Epidermal melanocyte (primary cell): ENCODE data around the gene CORO7.

Source experiments
- DNase-seq: peaks from one replicate; pipeline ENCODE4 v3.0.0; 2011; ENCODE audit warnings: low spot score; ENCODE audit not compliant: insufficient read length

Gene CORO7

GRCh38 chr16:4372578-4373355, 43.6 kb downstream of the CORO7 start:
- no peak for DNase-seq

DNA sequence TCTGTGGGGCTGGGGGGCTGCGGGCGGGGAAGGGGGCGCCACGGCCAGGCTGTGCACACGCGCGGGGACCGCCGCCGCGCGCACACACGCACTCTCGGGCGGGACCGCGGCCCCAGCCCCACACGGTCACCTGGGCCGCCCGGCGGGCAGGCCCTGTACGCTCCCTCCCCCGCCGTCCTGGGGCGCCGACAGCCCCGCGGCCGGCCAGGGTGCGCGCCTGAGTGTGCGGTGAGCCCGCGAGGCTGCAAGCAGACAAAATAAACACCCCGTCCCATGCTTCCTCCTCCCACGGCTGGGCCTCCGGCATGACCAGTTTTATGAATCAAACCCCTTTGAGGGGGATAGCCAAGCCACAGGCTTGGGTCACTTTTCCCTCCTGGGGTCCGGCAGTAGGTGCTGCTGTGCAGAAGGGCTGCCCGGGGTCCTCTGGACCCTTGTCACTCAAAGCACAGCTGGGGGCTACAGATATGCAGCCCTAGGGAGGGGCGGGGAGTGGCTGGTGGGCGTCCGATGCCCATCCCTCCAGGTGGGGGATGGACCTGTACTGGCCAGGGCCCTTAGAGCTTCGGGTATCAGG, 44.3 kb downstream of the CORO7 start:
- no peak for DNase-seq

DNA sequence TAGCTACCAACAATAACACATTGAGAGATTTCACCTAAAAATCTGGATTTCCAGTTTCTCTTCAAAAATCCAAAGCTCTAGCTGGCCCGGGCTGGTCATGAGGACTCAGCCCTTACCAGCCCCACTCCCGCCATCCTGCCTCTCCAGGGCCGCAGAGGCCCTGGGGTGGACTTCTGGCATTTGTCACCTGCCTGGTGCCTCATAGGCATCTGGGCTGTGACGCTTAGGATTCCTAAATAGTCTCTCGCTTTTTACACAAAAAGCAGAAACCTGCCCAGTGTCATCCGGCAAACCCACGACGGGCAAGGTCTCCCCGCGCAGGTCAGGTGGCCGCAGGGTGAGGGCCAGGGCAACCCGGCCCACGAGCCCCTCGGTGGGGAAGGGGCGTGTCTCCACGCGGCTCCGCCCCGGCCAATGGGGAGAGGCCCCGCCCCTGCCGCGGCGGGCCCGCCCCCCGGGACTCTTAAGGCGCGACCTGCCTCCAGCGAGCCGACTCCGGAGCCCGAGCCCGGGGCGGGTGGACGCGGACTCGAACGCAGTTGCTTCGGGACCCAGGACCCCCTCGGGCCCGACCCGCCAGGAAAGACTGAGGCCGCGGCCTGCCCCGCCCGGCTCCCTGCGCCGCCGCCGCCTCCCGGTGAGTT, 44.9 kb downstream of the CORO7 start, which contains the start of gene VASN:
VASN (plus strand) TSS at position 492 of the 644 bp plus-strand sequence. CDS start 9,030 bp downstream, outside the sequence.
- DNase-seq = peak; percentile 92

DNA sequence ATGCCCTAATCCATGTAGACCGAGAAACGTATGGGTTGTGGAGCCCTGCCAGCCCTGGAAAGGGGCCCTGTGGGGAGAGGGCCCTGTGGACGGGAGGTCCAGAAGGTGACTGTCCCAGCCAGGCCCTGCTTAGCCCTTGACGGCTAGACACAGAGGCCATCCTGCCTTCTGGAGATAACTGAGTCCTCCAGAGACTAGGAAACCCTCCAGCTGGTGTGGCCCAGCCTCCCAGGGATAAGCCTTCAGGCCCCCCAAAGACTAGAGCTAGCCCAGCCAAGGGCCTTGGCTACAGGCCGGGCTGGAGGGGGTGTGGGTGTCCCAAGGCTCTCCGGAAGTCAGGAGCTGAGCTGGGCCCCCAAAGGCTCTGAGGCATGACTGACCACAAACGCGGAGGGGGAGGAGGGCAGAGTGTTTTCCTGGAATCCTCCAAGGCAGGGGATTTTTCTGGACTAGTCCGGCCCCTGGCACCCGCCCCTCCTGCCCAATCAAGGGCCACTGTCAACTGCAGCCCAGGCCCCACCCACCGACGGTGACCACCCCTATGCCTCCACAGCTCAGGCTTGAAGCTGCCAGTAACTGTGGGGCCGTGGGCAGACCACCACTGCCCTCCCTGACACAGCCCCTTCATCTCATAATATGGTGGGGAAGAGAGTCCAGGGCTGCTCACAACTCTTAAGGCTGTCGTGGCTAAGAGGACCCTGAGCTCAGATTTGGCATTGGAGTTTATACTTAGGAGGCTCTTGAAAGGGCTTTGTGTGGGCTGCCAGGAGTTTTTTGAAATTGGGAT, 45.6 kb downstream of the CORO7 start:
- DNase-seq = no peak

GRCh38 chr16:4370151-4370550, 46.2 kb downstream of the CORO7 start:
- DNase-seq = no peak

GRCh38 chr16:4369007-4369733, 47.2 kb downstream of the CORO7 start:
- DNase-seq = no peak

DNA sequence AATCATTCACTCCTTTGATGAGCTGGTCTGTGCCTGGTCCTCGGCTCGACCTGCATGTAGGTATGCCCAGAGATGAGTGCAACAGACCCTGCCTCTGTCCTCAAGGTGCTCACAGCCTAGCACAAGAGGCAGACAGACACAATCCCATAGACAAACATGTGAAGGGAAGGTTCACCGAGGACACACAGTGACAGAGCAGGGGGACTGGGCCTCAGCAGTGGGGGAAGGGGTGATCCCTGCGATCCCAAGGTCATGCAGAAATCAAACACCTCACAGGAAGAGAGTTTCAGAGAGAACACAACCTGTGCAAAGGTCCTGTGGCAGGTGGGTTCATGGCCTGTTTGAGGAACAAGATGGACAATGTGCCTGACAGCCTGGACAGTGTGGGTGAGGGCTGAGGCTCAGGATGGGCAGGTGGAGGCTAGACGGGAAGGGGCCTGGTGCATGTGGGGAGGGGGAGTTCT, 49.0 kb downstream of the CORO7 start:
- no peak for DNase-seq

GRCh38 chr16:4366016-4366415, 50.4 kb downstream of the CORO7 start:
- no peak for DNase-seq

GRCh38 chr16:4365615-4366014, 50.8 kb downstream of the CORO7 start:
- DNase-seq = no peak

- DNase-seq = no peak
Measured at GRCh38 chr16:4365014-4365406, 51.4 kb downstream of the CORO7 start.

DNA sequence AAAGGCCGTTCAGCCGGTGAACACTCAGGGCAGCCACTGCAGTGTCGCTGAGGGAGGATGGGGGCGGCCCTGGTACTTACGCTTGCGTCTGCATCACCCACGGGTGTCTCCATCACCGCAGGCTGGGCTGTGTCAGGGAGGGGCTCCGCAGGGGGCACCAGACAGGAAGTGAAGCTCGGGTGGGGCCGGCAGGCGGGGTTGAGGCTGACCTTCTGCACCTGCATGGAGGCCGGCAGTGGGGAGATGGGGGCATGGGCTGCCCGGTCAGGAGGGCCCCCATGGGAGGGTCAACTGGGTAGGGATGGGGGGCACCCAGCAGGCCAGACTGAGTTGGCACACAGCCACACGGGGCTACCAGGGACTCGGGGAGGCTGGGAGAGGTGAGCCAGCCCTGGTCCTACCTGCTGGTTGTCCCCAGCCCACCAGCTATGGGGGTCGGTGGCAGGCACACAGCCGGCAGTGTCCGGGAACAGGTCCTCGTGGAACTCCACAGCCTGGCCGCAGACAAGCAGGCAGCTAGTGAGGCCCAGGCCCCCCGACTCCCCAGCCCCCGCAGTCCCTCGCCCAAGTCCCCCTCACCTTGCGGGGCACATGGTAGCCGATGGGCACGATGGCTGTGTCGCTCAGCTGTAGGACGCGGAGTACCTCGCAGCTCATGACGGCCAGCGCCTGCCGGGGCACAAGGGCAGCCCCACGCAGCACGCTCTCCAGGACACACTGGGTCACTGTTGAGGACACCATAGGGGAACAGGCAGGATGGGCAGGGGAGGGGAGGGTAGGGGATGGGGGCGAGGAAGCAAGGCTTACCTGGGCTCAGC, 52.0 kb downstream of the CORO7 start:
- no peak for DNase-seq

- DNase-seq = no peak
Measured at GRCh38 chr16:4362476-4363135, 53.8 kb downstream of the CORO7 start.

GRCh38 chr16:4361944-4362311, 54.5 kb downstream of the CORO7 start:
- DNase-seq = no peak

GRCh38 chr16:4361033-4361943, 55.1 kb downstream of the CORO7 start:
- DNase-seq = no peak

DNA sequence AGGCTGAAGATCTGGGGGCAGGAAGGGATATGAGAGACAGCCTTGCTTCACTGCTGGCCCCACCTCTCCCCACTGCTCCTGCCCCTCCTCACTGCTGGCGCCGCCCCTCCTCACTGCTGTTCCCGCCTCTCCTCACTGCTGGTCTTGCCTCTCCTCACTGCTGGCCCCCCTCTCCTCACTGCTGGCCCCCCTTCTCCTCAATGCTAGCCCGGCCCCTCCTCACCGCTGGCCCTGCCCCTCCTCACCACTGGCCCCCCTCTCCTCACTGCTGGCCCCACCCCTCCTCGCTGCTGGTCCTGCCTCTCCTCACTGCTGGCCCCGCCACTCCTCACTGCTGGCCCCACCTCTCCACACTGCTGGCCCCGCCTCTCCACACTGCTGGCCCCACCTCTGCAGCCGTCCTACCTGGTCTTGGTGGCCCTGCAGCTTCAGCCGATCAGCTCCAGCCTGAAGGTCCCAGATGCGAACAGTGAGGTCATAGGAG, 55.8 kb downstream of the CORO7 start:
- no peak for DNase-seq

- no peak for DNase-seq
Measured at GRCh38 chr16:4359914-4360313, 56.5 kb downstream of the CORO7 start.

DNA sequence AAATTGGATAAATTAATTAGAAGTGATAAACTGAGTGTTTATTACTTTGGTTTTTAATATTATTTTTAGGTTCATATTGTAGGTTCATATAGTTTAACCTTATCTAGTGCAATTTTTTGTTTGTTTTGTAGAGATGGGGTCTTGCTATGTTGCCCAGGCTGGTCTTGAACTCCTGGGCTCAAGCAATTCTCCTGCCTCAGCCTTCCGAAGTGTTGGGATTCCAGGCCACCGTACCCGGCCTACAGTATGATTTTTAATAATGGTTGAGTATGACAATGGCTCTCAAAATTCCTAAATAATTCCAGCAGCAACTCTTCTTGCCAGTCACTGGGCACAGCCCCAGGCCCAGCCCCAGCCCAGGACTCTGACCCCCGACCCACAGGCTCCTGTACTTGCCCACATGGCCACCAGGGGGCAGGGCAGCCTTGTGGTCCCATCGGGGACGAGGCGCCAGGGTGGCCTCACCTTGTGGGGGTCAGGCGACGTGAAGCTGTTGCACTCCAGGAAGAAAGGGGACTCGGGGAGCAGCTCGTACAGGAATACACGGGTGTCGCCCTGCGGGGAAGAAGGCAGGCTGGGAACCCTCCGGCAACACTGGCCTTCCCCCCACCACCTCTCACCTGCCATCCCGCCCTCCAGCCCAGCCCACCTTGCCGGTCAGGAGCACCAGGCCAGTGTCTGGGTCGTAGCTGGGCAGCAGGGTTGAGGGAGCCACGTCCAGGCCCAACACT, 57.4 kb downstream of the CORO7 start:
- DNase-seq = peak; percentile 60

- DNase-seq = no peak
Measured at GRCh38 chr16:4358236-4358635, 58.2 kb downstream of the CORO7 start.
